Hepatocyte (in vitro differentiated cells): Measurements from ENCODE around the gene NOC4L. TPM values are rescaled to one million over a fixed set of nuclear protein-coding genes. Genes with fewer than 3 reads are reported as not detected.

Source experiments
- DNase-seq: peaks from one replicate; pipeline ENCODE4 v3.0.0-alpha.2; 2016; ENCODE audit warnings: low spot score
- H2AFZ ChIP-seq: fragments of 200-600 bp; sonication (generic); 2 replicates; pipeline ENCODE4 v1.6.0; 2016; ENCODE audit warnings: antibody characterized with exemption, mild to moderate bottlenecking
- H3K27ac ChIP-seq: fragments of 200-600 bp; sonication (generic); 2 replicates; pipeline ENCODE4 v1.5.1; 2016; ENCODE audit warnings: mild to moderate bottlenecking
- H3K27me3 ChIP-seq: fragments of 200-600 bp; sonication (generic); 2 replicates; pipeline ENCODE4 v1.6.1; 2016
- H3K36me3 ChIP-seq: fragments of 200-600 bp; sonication (generic); replicated peaks from 2 replicates; pipeline ENCODE4 v1.5.1; 2016; ENCODE audit warnings: low read depth; ENCODE audit not compliant: insufficient read depth
- H3K4me1 ChIP-seq: fragments of 200-600 bp; sonication (generic); 2 replicates; pipeline ENCODE4 v1.5.1; 2016; ENCODE audit warnings: mild to moderate bottlenecking, moderate library complexity; ENCODE audit not compliant: insufficient read depth
- H3K4me2 ChIP-seq: fragments of 200-600 bp; sonication (generic); 2 replicates; pipeline ENCODE4 v1.6.0; 2016
- H3K4me3 ChIP-seq: fragments of 200-600 bp; sonication (generic); 2 replicates; pipeline ENCODE4 v1.5.1; 2016; ENCODE audit warnings: mild to moderate bottlenecking
- H3K79me2 ChIP-seq: fragments of 200-600 bp; sonication (generic); 2 replicates; pipeline ENCODE4 v1.6.0; 2017; ENCODE audit warnings: mild to moderate bottlenecking
- H3K9me2 ChIP-seq: fragments of 200-600 bp; sonication (generic); replicated peaks from 2 replicates; pipeline ENCODE4 v1.6.0; 2017; ENCODE audit warnings: mild to moderate bottlenecking; ENCODE audit not compliant: insufficient read depth
- H3K9me3 ChIP-seq: fragments of 200-600 bp; sonication (generic); 2 replicates; pipeline ENCODE4 v1.5.1; 2016; ENCODE audit warnings: low read depth, mild to moderate bottlenecking
- H4K20me1 ChIP-seq: fragments of 200-600 bp; sonication (generic); 2 replicates; pipeline ENCODE4 v1.6.0; 2016; ENCODE audit warnings: mild to moderate bottlenecking; ENCODE audit not compliant: insufficient read depth, poor library complexity, severe bottlenecking
- EZH2 ChIP-seq: fragments of 200-600 bp; sonication (generic); IDR thresholded peaks from 2 replicates; pipeline ENCODE4 v1.6.1; 2016; ENCODE audit warnings: antibody characterized with exemption, mild to moderate bottlenecking, borderline replicate concordance
- EZH2phosphoT487 ChIP-seq: fragments of 200-600 bp; sonication (generic); IDR thresholded peaks from one replicate; pipeline ENCODE4 v1.6.1; 2018; ENCODE audit warnings: antibody characterized with exemption, mild to moderate bottlenecking, low read depth, moderate library complexity; ENCODE audit not compliant: unreplicated experiment, severe bottlenecking
- WGBS: methylation state at CpG from one replicate; pipeline ENCODE4 v1.1.6; 2016; ENCODE audit warnings: low lambda C conversion rate; ENCODE audit errors: missing lambda C conversion rate; 5-methylcytosine and 5-hydroxymethylcytosine counted together
- polyA plus RNA-seq: library from polyadenylated mRNA; unstranded; fragments of >200 nt; fragmentation: Nextera tagmentation; extraction: Ambion mirVana; gene quantifications from 2 replicates; pipeline ENCODE4 v1.2.1, GENCODE V29; 2016
- total RNA-seq: library from RNA; depleted of rRNA; stranded (reverse); fragments of >200 nt; gene quantifications from 2 replicates; pipeline ENCODE4 v1.2.3, GENCODE V29; 2014
- TF ChIP-seq, protein P1 (sequence below): fragments of 200-600 bp; sonication (generic); IDR thresholded peaks from 2 replicates; pipeline ENCODE4 v1.5.1; 2016; ENCODE audit warnings: antibody characterized with exemption, mild to moderate bottlenecking; ENCODE audit not compliant: poor library complexity

The NOC4L gene
- total and polyA plus RNA-seq, 2 experiments from 2014 or later = 8.9 to 31.8 TPM

- TF ChIP-seq, protein P1, sequence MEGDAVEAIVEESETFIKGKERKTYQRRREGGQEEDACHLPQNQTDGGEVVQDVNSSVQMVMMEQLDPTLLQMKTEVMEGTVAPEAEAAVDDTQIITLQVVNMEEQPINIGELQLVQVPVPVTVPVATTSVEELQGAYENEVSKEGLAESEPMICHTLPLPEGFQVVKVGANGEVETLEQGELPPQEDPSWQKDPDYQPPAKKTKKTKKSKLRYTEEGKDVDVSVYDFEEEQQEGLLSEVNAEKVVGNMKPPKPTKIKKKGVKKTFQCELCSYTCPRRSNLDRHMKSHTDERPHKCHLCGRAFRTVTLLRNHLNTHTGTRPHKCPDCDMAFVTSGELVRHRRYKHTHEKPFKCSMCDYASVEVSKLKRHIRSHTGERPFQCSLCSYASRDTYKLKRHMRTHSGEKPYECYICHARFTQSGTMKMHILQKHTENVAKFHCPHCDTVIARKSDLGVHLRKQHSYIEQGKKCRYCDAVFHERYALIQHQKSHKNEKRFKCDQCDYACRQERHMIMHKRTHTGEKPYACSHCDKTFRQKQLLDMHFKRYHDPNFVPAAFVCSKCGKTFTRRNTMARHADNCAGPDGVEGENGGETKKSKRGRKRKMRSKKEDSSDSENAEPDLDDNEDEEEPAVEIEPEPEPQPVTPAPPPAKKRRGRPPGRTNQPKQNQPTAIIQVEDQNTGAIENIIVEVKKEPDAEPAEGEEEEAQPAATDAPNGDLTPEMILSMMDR = no peak
- TF ChIP-seq EZH2 (no peak), EZH2phosphoT487 (no peak)
- Histone ChIP-seq H3K4me1 (peaks cover 11% of the 10 kb centered on the region), H4K20me1 (no peaks in the 10 kb centered on the region), H3K4me3 (no peak overlapping the region), H3K79me2 (peaks cover 22% of the 10 kb centered on the region), H3K36me3 (no peaks in the 10 kb centered on the region), H3K27ac (no peak overlapping the region), H3K27me3 (no peaks in the 10 kb centered on the region), H3K4me2 (no peak overlapping the region), H2AFZ (no peak overlapping the region), H3K9me3 (no peaks in the 10 kb centered on the region), H3K9me2 (no peaks in the 10 kb centered on the region)
- WGBS = over 99% methylated on average over 15 of the region's 15 CpGs
- no peak for DNase-seq
Observed at GRCh38 chr12:132140501-132140900, 3.8 kb upstream of the NOC4L start.

GRCh38 chr12:132140918-132141841 is 3.1 kb upstream of the NOC4L start:
- H3K4me2 ChIP-seq = no peak overlapping the region
- no peaks in the 10 kb centered on the region for H3K27me3 ChIP-seq
- H3K4me1 ChIP-seq = peaks cover 11% of the 10 kb centered on the region
- H3K79me2 ChIP-seq = peaks cover 22% of the 10 kb centered on the region
- no peaks in the 10 kb centered on the region for H3K36me3 ChIP-seq
- H3K9me3 ChIP-seq = no peaks in the 10 kb centered on the region
- H3K9me2 ChIP-seq = no peaks in the 10 kb centered on the region
- no peak overlapping the region for H3K4me3 ChIP-seq
- no peak for DNase-seq
- H4K20me1 ChIP-seq = no peaks in the 10 kb centered on the region
- H2AFZ ChIP-seq = no peak overlapping the region
- H3K27ac ChIP-seq = no peak overlapping the region
- 97% methylated on average over 34 of the region's 38 CpGs for whole genome bisulfite sequencing
- TF ChIP-seq, protein P1 = no peak
- no peak for TF ChIP-seq EZH2phosphoT487
- TF ChIP-seq EZH2 = no peak

DNA sequence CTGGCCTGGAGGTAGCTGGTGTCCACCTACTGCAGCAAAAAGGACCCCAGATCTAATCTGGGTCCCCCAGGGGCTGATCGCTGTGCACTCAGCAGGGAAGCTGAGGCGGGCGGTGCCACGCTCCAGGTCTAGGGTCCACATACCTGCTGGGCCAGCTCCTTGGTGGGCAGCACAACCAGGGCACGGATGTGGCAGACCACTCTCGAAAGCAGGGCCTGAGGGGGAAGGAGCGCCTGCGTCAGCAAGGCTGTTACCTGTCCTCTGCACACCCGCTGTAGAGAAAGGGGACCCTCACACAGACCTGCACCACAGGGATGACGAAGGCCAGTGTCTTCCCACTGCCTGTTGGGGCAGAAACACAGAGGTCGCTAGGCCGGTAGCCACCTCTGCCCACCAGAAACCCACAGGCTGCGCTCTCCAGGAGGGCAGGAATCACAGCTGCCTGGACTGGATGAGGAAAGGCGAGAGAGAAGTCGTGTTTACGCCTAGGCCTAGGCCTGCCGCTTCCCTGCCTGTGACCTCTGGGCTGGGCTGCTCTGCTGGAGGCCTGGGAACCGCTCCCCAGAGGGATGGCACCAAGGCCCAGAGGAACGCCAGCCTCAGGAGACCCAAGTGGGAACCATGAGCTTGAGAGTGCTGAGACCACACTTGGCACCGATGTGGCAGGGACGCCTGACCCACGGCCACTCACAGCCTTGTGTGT is 2.1 kb upstream of the NOC4L start:
- H3K4me3 ChIP-seq = no peak overlapping the region
- H3K9me3 ChIP-seq = no peaks in the 10 kb centered on the region
- no peaks in the 10 kb centered on the region for H3K27me3 ChIP-seq
- TF ChIP-seq, protein P1 = no peak
- TF ChIP-seq EZH2 (no peak), EZH2phosphoT487 (no peak)
- DNase-seq = no peak
- H2AFZ ChIP-seq = no peak overlapping the region
- H3K4me2 ChIP-seq = no peak overlapping the region
- no peak overlapping the region for H3K27ac ChIP-seq
- H3K79me2 ChIP-seq = peaks cover 22% of the 10 kb centered on the region
- H3K9me2 ChIP-seq = no peaks in the 10 kb centered on the region
- peaks cover 11% of the 10 kb centered on the region for H3K4me1 ChIP-seq
- H4K20me1 ChIP-seq = no peaks in the 10 kb centered on the region
- no peaks in the 10 kb centered on the region for H3K36me3 ChIP-seq
- WGBS = 97% methylated on average over 22 of the region's 22 CpGs
